Astrocyte of the spinal cord (primary cell): Measurements from ENCODE around the gene AIF1.

Experiments
- DNase-seq: peaks from one replicate; pipeline ENCODE4 v3.0.0; 2011; ENCODE audit warnings: low read depth, low spot score
- H3K4me3 ChIP-seq: 2 replicates; pipeline ENCODE4 v1.5.1; 2011; ENCODE audit warnings: low read depth, mild to moderate bottlenecking, low read length, moderate library complexity
- in situ Hi-C: cut with HindIII; loops from 2 replicates; pipeline ENCODE4 v1.10.0; 2017; ENCODE audit warnings: low sequenced_read_pairs
- TF ChIP-seq, protein P1 (sequence below): IDR thresholded peaks from 2 replicates; pipeline ENCODE4 v1.5.1; 2012; ENCODE audit warnings: low read depth, mild to moderate bottlenecking, low read length, inconsistent platforms

AIF1 gene

DNA sequence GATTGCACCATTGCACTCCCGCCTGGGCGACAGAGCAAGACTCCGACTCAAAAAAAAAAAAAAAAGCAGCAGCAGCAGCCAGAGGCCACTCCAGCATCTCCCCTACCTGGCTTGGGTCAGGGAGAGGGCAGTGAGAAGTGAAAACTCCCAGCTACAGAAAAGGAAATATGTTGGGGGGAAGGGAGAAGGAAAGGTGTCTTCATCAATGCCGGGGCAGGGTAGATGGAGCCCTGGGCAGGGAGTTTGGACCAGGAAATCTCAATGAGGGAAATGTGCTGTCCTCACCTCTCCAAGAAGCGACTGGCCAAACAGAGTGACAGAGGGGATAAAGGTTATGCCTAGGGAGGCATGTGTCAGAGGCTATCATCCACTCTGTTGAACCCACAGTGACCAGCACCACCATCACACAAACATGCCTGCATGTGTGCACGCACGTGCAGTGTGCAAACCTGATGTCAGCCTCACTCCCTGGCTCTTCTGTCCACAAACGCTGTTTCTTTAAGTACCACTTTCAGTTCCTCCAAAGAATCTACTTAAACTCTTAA is 887 bp upstream of the AIF1 start:
- no peak for DNase-seq
- TF ChIP-seq, protein P1, sequence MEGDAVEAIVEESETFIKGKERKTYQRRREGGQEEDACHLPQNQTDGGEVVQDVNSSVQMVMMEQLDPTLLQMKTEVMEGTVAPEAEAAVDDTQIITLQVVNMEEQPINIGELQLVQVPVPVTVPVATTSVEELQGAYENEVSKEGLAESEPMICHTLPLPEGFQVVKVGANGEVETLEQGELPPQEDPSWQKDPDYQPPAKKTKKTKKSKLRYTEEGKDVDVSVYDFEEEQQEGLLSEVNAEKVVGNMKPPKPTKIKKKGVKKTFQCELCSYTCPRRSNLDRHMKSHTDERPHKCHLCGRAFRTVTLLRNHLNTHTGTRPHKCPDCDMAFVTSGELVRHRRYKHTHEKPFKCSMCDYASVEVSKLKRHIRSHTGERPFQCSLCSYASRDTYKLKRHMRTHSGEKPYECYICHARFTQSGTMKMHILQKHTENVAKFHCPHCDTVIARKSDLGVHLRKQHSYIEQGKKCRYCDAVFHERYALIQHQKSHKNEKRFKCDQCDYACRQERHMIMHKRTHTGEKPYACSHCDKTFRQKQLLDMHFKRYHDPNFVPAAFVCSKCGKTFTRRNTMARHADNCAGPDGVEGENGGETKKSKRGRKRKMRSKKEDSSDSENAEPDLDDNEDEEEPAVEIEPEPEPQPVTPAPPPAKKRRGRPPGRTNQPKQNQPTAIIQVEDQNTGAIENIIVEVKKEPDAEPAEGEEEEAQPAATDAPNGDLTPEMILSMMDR, result no peak
- H3K4me3 ChIP-seq, result no peak overlapping the region
- in situ Hi-C loops, result no loop called here

DNA sequence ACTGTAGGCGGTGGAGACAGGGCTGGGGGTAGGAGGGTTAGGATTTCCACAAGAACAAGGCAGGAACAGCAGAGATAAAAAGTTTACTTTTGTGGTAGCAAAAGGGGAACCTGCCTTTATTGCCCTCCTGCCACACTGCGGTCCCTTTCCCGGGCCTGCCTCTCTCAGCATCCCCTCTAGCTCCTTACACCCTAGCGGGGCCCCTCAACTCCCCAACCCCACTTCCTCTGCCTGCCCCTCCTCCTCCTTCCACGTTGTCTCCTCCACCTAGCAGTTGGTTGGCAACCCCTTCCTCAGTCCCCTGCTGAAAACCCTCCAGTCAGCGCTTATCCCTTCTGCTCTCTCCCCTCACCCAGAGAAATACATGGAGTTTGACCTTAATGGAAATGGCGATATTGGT is 714 bp downstream of the AIF1 start:
- in situ Hi-C loops, result no loop called here
- no peak overlapping the region for H3K4me3 ChIP-seq
- DNase-seq, result no peak
- TF ChIP-seq, protein P1, result no peak

DNA sequence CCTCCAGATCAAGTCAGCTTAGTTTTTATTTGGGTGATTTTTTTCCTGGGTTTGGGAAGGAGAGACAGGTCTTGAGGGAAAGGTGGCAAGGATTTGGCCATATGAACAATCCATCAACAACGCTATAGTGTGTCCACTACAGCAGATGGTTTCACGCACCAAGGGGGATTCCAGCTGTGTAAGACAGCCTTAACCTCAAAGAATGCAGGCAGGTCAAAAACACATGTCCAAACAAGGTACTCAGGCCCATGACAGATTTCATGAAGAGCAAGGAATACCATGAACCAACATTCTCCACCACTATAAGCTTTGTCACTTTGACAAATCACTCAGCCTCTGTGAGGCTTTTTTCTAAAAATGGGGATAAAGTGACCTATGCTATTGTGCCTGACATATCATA is 2.0 kb downstream of the AIF1 start:
- H3K4me3 ChIP-seq, result no peak overlapping the region
- in situ Hi-C loops, result no loop called here
- TF ChIP-seq, protein P1, result no peak
- DNase-seq, result no peak

DNA sequence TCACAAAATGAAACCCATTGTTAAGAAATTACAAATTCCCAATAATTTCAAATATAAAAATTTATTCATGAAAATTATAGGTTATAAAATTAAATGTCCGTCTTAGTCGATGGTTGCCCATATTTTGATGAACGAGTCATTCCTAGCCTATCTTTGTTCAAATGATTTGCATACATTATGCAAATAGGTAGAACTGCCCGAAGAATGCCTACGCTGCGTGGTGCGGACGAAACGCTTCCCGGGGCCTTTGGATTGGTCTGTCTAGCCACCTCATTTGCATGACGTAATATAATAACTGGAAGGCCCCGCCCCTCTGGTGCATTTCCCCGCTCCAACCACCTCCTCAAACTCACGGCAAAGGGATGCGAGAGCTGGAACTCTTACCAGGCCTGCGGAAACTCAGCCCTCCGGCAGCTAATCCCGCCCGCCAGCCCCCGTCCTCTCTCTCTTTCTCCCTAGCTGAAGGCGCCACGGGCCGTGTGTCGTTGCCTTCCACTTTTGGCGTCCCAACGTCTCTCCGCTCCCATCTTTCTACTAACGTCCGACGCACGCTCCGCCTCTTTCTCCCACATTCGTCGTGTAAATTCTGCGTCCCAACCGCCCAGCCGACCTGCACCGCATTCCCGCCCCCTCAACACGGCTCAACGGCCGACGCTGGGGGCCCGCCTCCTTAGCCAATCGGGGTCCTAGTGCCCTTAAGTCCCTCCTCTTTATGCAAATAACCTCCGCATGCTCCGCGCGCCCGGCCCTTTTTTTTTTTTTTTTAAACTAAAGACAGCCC is 5.0 kb downstream of the AIF1 start:
- peak overlapping the region; percentile 66 for H3K4me3 ChIP-seq
- in situ Hi-C loops, result no loop called here
- TF ChIP-seq, protein P1, result no peak
- peak; percentile 100 for DNase-seq

DNA sequence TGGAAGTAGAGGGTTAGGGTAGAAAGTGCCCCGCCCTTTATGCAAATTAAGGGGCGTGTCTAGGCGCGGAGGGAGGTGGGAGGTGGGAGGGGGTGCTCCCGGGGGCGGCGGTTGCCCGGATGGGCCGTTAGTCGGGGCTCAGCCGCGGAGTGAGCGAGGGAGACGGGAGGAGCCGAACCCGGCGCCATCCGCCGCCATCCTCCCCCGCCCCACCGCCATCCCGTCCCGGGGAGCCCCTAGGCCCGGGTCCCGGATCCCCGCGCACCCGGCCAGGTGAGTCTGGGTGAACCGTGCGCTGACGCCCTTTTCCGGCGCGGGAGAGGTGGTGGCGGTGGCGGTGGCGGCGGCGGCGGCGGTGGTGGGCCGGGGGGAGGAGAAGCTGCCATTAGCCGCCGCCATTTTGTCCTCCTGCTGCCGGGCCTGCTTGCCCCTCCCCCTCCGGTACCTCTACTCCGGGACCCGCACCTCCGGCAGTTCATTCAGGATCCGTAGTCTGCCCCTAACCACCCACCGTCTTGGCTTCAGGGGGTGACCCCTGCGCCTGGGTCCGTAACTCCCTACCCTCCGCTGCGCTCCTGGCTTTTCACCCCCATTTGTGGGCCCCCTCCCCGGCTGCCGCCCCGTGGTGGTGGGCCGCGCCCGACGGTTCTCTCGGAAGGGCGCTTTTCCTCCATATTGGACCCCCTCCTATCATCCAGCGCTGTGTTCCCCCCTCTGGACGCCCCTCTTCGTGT is 5.7 kb downstream of the AIF1 start, which contains the start of gene PRRC2A:
PRRC2A (plus strand) TSS at position 130 of the 734 bp plus-strand sequence. CDS start 2,075 bp downstream, outside the sequence.
- DNase-seq, result no peak
- TF ChIP-seq, protein P1, result no peak
- peak within 1 kb of the TSS; percentile 66 for H3K4me3 ChIP-seq
- in situ Hi-C loops, result no loop called here

DNA sequence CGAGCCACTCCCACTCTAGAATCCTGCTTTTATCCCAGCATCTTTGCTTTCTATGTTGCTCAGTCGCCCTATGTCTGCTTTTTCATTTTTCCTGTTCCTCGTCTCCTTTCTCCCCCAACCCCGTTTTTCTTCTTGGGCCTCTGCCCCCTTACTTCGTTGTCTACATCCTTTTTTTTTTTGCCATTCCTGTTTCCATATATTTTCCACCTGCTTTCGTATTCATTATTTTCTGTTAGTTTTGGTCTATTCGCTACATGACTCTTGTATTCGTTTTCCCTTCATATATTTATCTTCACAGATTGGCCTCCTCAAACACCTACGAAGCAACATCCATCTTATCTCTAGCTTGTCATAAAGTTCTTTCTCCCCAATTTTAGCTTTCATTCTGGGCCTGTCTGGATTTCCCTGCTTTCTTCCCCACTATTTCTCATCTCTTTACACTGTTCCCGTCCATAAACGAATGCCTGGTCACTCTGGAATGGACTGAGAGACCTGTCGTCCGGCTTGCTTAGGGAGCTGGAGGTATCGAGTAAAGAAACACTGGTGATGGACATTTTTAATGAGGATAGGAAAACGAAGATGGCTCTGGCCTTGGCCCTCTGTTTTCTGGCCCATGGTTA is 6.4 kb downstream of the AIF1 start:
- TF ChIP-seq, protein P1, result no peak
- in situ Hi-C loops, result no loop called here
- DNase-seq, result no peak
- peak overlapping the region; percentile 61 for H3K4me3 ChIP-seq
